ENCODE measurements around the gene SGSM2.

SGSM2 gene

GRCh38 chr17:2386400-2387085, 49.2 kb downstream of the SGSM2 start:
- H3K4me3 ChIP-seq (ENCODE audit: low read length) = no peak overlapping the region
- H3K4me1 ChIP-seq (ENCODE audit: control insufficient read depth, insufficient read depth, low read length) = peaks cover 16% of the 10 kb centered on the region
- H3K36me3 ChIP-seq (ENCODE audit: control insufficient read depth, insufficient read depth, low read length) = peaks cover 8% of the 10 kb centered on the region
- no peaks in the 10 kb centered on the region for H3K27me3 ChIP-seq (ENCODE audit: control insufficient read depth, insufficient read depth, low read length)
- no peak overlapping the region for H3K27ac ChIP-seq (ENCODE audit: low read depth, low read length)
- H3K9ac ChIP-seq (ENCODE audit: low read length) = no peak overlapping the region

DNA sequence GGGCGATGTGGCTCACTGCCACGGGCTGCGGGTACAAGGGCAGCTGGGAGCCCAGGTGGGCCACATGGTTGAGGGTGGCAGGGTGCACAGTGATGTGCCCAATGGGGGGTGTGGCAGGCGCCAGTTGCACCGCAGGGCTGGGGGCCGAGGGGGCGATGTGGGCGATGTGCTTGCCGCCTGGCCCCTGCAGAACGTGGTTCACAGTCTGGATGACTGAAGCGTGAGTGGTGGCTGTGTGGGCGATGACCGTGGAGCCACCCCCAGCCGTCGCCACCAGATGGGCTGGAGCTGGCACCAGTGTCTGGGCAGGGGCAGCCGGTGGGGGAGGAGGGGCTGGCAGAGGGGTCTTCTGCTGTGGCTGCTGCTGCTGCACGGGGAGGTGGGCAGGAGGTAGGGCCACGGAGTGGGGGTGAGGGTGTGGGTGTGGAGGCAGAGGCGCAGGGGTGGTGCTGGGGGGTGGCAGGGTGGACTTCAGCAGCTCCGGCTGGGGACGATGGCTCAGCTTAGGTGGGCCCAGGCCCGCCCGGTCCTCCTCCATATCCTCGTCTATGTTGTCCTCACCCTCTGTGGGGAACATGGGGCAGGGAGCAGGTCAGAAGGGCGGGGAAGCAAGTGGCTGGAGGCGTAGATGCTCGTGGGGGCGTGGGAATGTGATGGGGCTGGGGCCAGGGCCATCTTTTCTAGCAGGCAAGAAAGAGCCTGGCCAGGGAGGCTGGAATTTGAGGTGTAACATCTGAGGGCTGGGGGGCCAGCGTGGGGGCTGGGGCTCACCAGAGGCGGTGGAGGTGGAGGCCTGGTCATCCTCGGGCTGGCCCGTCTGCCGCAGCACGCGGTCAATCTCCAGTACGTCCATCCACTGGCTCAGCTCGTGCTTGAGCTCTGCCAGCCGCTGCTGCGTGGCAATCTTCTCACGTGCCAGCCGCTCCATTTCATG, 50.1 kb downstream of the SGSM2 start:
- Histone ChIP-seq H3K9ac (ENCODE audit: low read length) (no peak overlapping the region), H3K27me3 (ENCODE audit: control insufficient read depth, insufficient read depth, low read length) (no peaks in the 10 kb centered on the region), H3K4me1 (ENCODE audit: control insufficient read depth, insufficient read depth, low read length) (peaks cover 24% of the 10 kb centered on the region), H3K4me3 (ENCODE audit: low read length) (no peak overlapping the region), H3K27ac (ENCODE audit: low read depth, low read length) (no peak overlapping the region), H3K36me3 (ENCODE audit: control insufficient read depth, insufficient read depth, low read length) (peaks cover 8% of the 10 kb centered on the region)

DNA sequence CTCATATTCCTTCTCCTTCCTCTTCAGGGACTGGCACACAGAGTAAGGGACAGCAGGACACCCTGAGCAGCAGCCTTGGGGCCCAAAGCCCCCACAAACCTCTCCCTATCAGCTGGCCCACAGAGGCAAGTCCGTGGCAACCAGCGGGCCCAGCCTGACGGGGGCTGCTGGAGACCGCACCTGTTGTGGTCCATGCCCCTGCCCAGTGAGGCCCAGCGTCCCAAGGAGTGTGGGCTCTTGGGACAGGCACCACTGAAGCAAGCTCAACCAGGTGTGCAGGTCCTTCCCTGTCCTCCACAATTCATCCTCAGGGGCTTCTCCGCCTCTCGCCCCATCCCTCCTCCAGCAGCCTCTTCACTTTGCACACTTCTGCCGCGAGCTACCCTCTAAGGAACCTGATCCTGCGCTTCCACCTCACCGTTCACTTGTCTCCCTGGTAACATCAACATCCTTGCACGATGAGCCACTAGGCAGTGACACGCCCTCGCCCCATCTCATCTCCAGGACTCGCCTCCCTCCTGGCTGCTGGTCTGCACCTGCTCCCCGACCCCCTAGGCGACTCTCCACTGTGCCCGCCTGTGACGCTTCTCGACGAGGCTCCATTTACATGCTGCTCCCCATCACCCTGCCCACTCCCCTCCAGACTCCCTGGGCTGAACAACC, 50.9 kb downstream of the SGSM2 start:
- Histone ChIP-seq H3K4me1 (ENCODE audit: control insufficient read depth, insufficient read depth, low read length) (peaks cover 22% of the 10 kb centered on the region), H3K4me3 (ENCODE audit: low read length) (no peak overlapping the region), H3K36me3 (ENCODE audit: control insufficient read depth, insufficient read depth, low read length) (peaks cover 8% of the 10 kb centered on the region), H3K9ac (ENCODE audit: low read length) (no peak overlapping the region), H3K27ac (ENCODE audit: low read depth, low read length) (peak overlapping the region; percentile 18), H3K27me3 (ENCODE audit: control insufficient read depth, insufficient read depth, low read length) (no peaks in the 10 kb centered on the region)

DNA sequence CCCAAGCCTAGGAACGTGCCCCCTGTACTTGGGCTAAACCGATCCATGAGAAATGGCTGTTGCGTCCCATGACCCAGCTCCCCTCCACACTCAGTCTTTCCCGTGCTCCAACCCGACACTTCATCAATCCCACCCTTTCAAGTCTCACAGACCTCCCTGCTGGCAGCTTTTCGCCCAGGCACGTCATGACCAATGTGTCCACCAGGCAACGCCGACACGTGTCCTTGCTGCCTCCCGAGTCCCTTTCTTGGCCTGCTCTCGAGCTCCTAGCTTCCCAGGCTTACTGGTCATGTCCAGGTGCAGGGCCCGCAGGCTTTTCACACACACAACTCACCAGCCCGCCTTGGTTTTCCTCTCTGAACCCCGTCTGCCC, 51.4 kb downstream of the SGSM2 start:
- H3K4me3 ChIP-seq (ENCODE audit: low read length) = no peak overlapping the region
- no peaks in the 10 kb centered on the region for H3K27me3 ChIP-seq (ENCODE audit: control insufficient read depth, insufficient read depth, low read length)
- H3K9ac ChIP-seq (ENCODE audit: low read length) = no peak overlapping the region
- peak overlapping the region; percentile 18 for H3K27ac ChIP-seq (ENCODE audit: low read depth, low read length)
- H3K36me3 ChIP-seq (ENCODE audit: control insufficient read depth, insufficient read depth, low read length) = peaks cover 8% of the 10 kb centered on the region
- H3K4me1 ChIP-seq (ENCODE audit: control insufficient read depth, insufficient read depth, low read length) = peaks cover 20% of the 10 kb centered on the region

- peaks cover 29% of the 10 kb centered on the region for H3K4me1 ChIP-seq (ENCODE audit: control insufficient read depth, insufficient read depth, low read length)
- H3K4me3 ChIP-seq (ENCODE audit: low read length) = no peak overlapping the region
- peak overlapping the region; percentile 72 for H3K27ac ChIP-seq (ENCODE audit: low read depth, low read length)
- H3K36me3 ChIP-seq (ENCODE audit: control insufficient read depth, insufficient read depth, low read length) = peaks cover 7% of the 10 kb centered on the region
- no peaks in the 10 kb centered on the region for H3K27me3 ChIP-seq (ENCODE audit: control insufficient read depth, insufficient read depth, low read length)
- no peak overlapping the region for H3K9ac ChIP-seq (ENCODE audit: low read length)
Observed at GRCh38 chr17:2390199-2390836, 53.0 kb downstream of the SGSM2 start.

DNA sequence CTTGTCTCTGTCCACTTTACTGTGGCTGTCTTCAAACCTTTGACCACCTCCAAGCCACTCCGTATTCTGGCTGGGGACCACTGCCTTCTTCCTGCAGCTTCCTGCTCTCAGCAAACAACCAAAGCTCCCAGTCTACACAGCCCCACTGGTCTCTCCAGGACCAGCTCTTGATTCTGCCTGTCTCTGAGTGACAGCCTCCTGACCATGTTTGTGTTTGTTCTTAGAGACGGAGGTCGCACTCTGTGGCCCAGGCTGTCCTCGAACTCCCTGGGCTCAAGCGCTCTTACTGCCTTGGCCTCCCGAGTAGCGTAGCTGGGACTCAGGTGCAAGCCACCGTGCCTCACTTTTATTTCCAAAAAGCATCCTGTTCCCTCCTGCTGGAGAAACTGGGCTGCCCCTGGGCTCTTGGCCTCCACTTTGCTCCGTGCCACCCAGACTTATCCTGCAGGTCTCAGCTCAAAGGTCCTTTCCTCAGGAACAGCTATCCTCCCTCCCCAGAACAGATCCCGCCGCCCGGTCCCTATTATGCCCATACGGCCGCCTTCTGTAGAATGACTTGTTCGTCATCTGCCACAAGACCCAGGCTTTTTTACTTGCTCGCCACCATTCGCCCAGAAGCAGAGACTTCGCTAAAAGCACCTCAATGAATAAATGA, 54.4 kb downstream of the SGSM2 start:
- Histone ChIP-seq H3K4me1 (ENCODE audit: control insufficient read depth, insufficient read depth, low read length) (peaks cover 42% of the 10 kb centered on the region), H3K27me3 (ENCODE audit: control insufficient read depth, insufficient read depth, low read length) (no peaks in the 10 kb centered on the region), H3K9ac (ENCODE audit: low read length) (peak overlapping the region; percentile 70), H3K27ac (ENCODE audit: low read depth, low read length) (peak overlapping the region; percentile 87), H3K36me3 (ENCODE audit: control insufficient read depth, insufficient read depth, low read length) (no peaks in the 10 kb centered on the region), H3K4me3 (ENCODE audit: low read length) (peak overlapping the region; percentile 72)

DNA sequence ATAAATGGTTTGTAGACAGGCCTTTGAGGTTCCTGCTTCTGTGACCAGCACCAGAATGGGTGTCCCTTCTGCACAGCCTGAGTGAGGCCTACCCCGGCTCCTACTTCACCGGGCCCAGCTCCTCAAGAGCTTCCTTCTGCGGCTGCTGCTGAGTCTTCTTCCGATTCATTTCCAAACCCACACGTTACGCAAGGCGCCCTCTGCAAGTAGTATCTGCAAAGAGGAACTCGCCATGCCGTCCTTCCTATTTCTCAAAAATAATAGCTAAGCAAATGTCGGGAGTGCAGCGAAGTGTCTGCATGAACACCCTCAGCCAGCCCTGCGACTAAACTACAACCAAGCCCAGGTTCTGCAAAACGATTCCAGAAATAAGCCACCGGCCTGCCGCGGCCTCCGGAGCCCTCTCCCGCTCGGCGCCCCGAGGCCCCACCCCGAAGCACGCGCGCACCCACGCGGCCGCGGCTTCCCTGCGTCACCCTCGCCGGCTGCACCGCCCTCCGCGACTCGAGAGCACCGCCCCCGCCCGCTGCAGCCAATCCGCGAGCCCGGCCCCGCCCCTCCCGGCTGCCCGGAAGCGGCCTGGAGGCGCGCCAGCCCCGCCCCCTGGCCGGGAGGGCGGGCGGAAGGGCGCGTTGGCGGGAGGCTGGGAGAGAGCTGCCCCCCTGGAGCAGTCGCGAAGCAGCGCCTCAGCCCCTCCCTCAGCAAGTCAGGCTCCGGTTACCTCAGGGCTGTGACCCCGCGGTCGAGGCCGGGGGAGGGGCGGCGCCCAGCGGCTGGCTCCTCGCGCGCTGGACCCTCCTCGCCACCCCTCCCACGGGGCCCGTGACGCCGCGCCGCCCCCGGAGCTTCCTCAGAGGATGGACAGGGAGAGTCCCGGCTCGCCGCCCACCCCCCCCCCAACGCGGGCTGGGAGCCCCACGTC, 55.2 kb downstream of the SGSM2 start:
- H3K4me3 ChIP-seq (ENCODE audit: low read length) = peak overlapping the region; percentile 82
- peak overlapping the region; percentile 97 for H3K27ac ChIP-seq (ENCODE audit: low read depth, low read length)
- H3K4me1 ChIP-seq (ENCODE audit: control insufficient read depth, insufficient read depth, low read length) = peaks cover 50% of the 10 kb centered on the region
- no peaks in the 10 kb centered on the region for H3K36me3 ChIP-seq (ENCODE audit: control insufficient read depth, insufficient read depth, low read length)
- H3K9ac ChIP-seq (ENCODE audit: low read length) = peak overlapping the region; percentile 70
- no peaks in the 10 kb centered on the region for H3K27me3 ChIP-seq (ENCODE audit: control insufficient read depth, insufficient read depth, low read length)

GRCh38 chr17:2393174-2393953, 56.1 kb downstream of the SGSM2 start:
- H3K27me3 ChIP-seq (ENCODE audit: control insufficient read depth, insufficient read depth, low read length) = no peaks in the 10 kb centered on the region
- H3K4me3 ChIP-seq (ENCODE audit: low read length) = peak overlapping the region; percentile 82
- peak overlapping the region; percentile 97 for H3K27ac ChIP-seq (ENCODE audit: low read depth, low read length)
- H3K36me3 ChIP-seq (ENCODE audit: control insufficient read depth, insufficient read depth, low read length) = no peaks in the 10 kb centered on the region
- H3K4me1 ChIP-seq (ENCODE audit: control insufficient read depth, insufficient read depth, low read length) = peaks cover 58% of the 10 kb centered on the region
- peak overlapping the region; percentile 57 for H3K9ac ChIP-seq (ENCODE audit: low read length)

DNA sequence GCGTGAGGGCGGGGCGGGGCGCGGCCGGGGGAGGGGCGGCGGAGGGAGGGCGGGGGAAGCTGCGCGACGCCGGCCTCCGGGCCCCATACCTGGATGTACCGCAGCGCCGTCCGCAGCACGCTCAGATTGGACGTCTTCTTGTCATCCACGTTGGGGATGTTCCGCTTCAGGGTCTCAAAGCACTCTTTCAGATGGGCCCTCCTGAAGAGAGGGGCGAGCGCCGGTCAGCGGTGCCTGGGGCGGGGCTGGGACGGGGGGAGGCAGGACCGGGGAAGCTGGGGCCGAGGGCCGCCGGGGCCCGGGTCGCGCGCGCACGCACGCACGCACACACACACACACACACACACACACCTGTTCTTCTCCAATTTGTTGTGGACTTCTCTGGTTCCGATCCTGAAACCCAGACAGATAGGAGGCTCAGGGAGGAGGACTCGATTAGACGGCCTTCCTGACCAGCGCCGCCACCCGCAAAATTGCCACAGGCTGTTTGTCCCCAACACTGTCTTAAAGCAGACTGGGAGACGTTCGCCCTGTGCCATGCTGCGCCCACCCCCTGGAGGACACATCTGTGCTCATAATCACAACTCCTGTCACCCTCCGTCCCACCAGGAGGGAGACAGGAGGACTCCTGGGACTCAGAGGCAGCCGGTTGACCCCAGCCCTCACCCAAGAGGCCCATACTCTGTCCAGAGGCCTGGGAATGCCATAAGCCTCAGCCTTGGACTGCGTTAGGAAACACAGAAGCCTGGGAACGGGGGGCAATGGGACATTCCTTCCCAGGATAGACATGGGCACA, 56.9 kb downstream of the SGSM2 start:
- Histone ChIP-seq H3K36me3 (ENCODE audit: control insufficient read depth, insufficient read depth, low read length) (no peaks in the 10 kb centered on the region), H3K4me3 (ENCODE audit: low read length) (peak overlapping the region; percentile 48), H3K4me1 (ENCODE audit: control insufficient read depth, insufficient read depth, low read length) (peaks cover 61% of the 10 kb centered on the region), H3K9ac (ENCODE audit: low read length) (peak overlapping the region; percentile 28), H3K27me3 (ENCODE audit: control insufficient read depth, insufficient read depth, low read length) (no peaks in the 10 kb centered on the region), H3K27ac (ENCODE audit: low read depth, low read length) (peak overlapping the region; percentile 100)

DNA sequence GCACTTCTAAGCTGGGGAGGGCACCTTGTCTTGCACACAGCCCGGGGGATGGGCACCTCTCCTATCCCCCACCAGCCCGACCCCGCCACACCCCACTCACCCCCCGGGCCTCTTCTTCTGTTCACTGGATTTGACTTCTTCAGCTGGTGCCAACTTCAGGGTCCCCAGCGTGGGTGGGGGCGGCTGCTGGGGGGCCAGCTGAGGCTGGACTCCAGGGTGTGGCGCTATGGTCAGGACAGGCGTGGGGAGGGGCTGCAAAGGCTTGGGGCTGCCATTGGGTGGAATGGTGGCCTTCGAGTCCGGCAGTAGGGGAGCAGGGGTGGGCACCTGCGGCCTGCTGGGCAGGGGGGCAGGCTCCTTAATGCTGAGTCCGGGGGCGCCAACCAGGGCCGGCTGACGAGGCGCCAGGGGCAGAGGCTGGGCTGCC, 57.5 kb downstream of the SGSM2 start:
- Histone ChIP-seq H3K27me3 (ENCODE audit: control insufficient read depth, insufficient read depth, low read length) (no peaks in the 10 kb centered on the region), H3K9ac (ENCODE audit: low read length) (no peak overlapping the region), H3K4me1 (ENCODE audit: control insufficient read depth, insufficient read depth, low read length) (peaks cover 61% of the 10 kb centered on the region), H3K27ac (ENCODE audit: low read depth, low read length) (peak overlapping the region; percentile 100), H3K36me3 (ENCODE audit: control insufficient read depth, insufficient read depth, low read length) (no peaks in the 10 kb centered on the region), H3K4me3 (ENCODE audit: low read length) (peak overlapping the region; percentile 48)
